ENCODE data around the gene RIOK3.
"Not testable (repeated sequence)": the region's sequence is repeated elsewhere in the genome, so short reads cannot be mapped to it uniquely, and the experiment has no call there.

RIOK3 gene

DNA sequence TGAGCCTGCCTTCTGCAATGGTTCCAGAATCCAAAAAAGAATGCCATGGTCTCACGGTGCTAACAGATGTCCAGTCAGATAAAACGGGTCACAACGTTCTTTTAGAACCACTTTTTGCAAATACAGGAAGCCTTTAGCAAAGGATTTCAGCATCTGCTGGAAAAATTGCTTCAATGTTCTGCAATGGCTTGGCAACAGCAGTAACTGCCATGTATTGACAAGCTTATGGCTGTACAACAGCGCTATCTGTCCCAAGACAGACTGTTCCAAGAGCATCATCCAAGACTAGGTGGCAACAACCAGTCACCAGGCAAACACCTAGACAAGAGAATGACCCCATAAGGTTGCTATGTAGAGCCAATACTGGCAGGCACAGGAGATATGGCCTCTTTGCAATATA lies 37.6 kb upstream of the RIOK3 start:
- DNase-seq, result no peak
- Histone ChIP-seq H3K27me3 (no peaks in the 10 kb centered on the region), H3K4me1 (no peaks in the 10 kb centered on the region), H3K4me3 (ENCODE audit: low read depth, low read length) (no peak overlapping the region), H3K9me3 (no peaks in the 10 kb centered on the region), H3K36me3 (no peaks in the 10 kb centered on the region)
- TF ChIP-seq, protein P1, sequence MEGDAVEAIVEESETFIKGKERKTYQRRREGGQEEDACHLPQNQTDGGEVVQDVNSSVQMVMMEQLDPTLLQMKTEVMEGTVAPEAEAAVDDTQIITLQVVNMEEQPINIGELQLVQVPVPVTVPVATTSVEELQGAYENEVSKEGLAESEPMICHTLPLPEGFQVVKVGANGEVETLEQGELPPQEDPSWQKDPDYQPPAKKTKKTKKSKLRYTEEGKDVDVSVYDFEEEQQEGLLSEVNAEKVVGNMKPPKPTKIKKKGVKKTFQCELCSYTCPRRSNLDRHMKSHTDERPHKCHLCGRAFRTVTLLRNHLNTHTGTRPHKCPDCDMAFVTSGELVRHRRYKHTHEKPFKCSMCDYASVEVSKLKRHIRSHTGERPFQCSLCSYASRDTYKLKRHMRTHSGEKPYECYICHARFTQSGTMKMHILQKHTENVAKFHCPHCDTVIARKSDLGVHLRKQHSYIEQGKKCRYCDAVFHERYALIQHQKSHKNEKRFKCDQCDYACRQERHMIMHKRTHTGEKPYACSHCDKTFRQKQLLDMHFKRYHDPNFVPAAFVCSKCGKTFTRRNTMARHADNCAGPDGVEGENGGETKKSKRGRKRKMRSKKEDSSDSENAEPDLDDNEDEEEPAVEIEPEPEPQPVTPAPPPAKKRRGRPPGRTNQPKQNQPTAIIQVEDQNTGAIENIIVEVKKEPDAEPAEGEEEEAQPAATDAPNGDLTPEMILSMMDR (IDR thresholded peaks at IDR 0.05; ENCODE audit: low read depth, low read length), result no peak

DNA sequence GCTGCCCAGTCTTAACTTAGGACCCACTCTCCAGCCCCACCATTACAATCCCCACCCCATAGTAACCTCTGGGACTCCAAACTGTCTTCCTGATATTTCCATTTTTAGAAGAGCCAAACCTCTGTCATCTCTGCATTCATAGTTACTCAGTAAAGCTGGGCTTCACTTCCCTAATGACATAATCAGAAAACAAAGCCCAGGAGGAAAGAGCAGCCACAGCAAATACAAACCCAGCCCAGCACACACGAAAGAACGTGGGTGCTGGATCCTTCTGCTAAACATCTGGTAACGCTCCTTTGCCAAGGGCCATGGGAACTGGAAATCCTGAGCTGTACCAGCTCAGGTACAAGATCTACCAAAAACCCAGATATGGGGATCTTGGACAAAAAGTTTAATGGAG lies 36.8 kb upstream of the RIOK3 start:
- no peaks in the 10 kb centered on the region for H3K9me3 ChIP-seq
- no peaks in the 10 kb centered on the region for H3K27me3 ChIP-seq
- H3K36me3 ChIP-seq, result no peaks in the 10 kb centered on the region
- TF ChIP-seq, protein P1 (IDR thresholded peaks at IDR 0.05; ENCODE audit: low read depth, low read length), result no peak
- DNase-seq, result no peak
- no peak overlapping the region for H3K4me3 ChIP-seq (ENCODE audit: low read depth, low read length)
- H3K4me1 ChIP-seq, result no peaks in the 10 kb centered on the region

DNA sequence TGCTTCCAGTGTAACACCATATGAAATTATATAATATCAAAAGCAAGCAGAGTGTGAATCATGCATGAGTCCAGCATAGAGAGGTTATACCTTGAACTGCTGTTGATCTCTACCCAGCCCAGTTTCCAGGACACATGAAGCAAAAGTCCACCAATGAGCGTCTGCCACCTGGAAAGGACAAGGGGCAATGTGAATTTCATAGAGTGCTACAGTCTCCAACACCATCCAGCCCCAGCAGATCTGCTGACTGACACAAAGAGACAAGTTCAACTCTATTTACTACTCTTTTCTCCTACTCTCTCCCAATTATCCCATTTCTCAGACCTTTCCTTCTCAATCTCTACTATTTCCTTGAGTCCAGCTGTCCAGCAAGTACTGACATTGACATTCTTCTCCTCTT lies 31.8 kb upstream of the RIOK3 start:
- no peak overlapping the region for H3K4me3 ChIP-seq (ENCODE audit: low read depth, low read length)
- H3K9me3 ChIP-seq, result no peaks in the 10 kb centered on the region
- no peaks in the 10 kb centered on the region for H3K27me3 ChIP-seq
- no peaks in the 10 kb centered on the region for H3K36me3 ChIP-seq
- no peaks in the 10 kb centered on the region for H3K4me1 ChIP-seq
- no peak for DNase-seq
- TF ChIP-seq, protein P1 (IDR thresholded peaks at IDR 0.05; ENCODE audit: low read depth, low read length), result no peak

DNA sequence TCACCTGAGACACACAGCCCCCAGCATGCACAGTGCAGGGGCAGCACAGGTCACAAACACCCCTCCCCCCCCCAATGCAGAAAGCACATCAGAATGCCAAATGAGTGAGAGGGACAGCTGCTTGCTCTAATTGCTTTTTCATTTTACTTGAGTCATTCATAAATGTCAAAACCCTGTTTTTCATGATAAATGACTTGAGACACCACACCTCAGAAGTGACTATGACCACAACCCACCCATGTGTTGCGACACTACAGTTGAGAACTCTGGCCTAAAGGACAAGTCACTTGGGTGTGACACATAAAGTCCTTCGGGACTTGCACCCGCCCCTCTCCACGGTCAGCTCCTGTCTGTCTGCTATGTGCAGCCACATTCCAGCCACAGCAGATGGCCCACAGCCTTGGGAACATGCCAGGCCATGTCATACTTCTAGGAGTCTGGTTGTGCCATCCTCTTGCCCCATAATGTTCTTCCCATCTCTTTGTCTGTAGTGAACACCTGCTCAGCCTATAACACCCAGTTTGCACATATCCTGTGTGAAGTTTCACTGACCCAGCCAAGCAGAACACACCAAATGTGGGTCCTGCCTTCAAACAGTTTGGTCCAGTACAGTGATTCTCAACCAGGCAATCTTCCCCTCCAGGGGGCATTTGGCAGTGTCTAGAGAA lies 30.2 kb upstream of the RIOK3 start:
- TF ChIP-seq, protein P1 (IDR thresholded peaks at IDR 0.05; ENCODE audit: low read depth, low read length), result no peak
- H3K36me3 ChIP-seq, result no peaks in the 10 kb centered on the region
- no peaks in the 10 kb centered on the region for H3K4me1 ChIP-seq
- H3K27me3 ChIP-seq, result no peaks in the 10 kb centered on the region
- DNase-seq, result peak; percentile 71
- no peak overlapping the region for H3K4me3 ChIP-seq (ENCODE audit: low read depth, low read length)
- H3K9me3 ChIP-seq, result no peaks in the 10 kb centered on the region

DNA sequence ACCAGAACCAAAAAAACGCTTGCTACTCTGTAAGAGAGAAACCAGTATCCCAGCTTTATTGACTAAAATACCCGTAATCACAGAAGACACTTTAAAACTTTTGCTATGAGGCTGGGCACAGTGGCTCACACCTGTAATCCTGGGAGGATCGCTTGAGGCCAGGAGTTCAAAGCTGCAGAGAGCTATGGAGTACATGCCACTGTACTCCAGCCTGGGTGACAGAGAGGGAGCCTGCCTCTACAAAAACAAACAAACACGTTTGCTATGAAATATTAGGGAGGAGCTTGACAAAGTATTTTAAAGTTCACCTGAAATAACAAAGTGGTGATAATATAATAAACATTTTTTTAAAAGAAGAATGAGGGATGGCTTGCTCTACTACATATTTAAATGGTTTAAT lies 28.5 kb upstream of the RIOK3 start:
- H3K4me1 ChIP-seq, result no peaks in the 10 kb centered on the region
- no peaks in the 10 kb centered on the region for H3K27me3 ChIP-seq
- H3K9me3 ChIP-seq, result no peaks in the 10 kb centered on the region
- H3K4me3 ChIP-seq (ENCODE audit: low read depth, low read length), result no peak overlapping the region
- TF ChIP-seq, protein P1 (IDR thresholded peaks at IDR 0.05; ENCODE audit: low read depth, low read length), result no peak
- no peaks in the 10 kb centered on the region for H3K36me3 ChIP-seq
- no peak for DNase-seq

DNA sequence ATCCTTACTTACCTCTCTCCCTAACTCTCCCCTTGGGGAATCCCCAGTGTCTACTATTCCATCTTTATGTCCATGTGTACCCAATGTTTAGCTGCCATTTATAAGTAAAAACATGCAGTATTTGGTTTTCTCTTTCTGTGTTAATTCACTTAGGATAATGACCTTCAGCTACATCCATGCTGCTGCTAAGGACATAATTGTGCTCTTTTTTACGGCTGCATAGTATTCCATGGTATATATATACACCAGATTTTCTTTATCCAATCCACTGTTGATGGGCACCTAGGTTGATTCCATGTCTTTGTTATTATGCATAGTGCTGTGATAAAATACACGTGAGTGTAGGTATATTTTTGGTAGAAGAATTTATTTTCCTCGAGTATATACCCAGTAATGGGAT lies 24.3 kb upstream of the RIOK3 start:
- no peaks in the 10 kb centered on the region for H3K36me3 ChIP-seq
- H3K4me3 ChIP-seq (ENCODE audit: low read depth, low read length), result no peak overlapping the region
- no peak for DNase-seq
- no peaks in the 10 kb centered on the region for H3K4me1 ChIP-seq
- no peaks in the 10 kb centered on the region for H3K9me3 ChIP-seq
- TF ChIP-seq, protein P1 (IDR thresholded peaks at IDR 0.05; ENCODE audit: low read depth, low read length), result no peak
- no peaks in the 10 kb centered on the region for H3K27me3 ChIP-seq

DNA sequence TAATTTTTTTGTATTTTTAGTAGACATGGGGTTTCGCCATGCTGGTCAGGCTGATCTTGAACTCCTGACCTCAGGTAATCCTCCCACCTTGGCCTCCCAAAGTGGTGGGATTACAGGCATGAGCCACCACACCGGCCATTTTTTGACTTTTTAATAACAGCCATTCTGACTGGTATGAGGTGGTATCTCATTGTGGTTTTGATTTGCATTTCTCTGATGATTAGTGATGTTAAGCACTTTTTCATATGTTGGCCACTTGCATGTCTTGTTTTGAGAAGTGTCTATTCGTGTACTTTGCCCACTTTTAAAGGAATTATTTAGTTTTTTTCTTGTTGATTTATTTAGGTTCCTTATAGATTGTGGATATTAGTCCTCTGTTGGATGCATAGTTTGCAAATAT lies 23.5 kb upstream of the RIOK3 start:
- not testable (repeated sequence) for H3K4me3 ChIP-seq (ENCODE audit: low read depth, low read length); H3K27me3 ChIP-seq; H3K4me1 ChIP-seq; H3K36me3 ChIP-seq; DNase-seq; H3K9me3 ChIP-seq
